ENCODE results near the gene CLK3.
A peak's percentile ranks its signal among the peaks of the same experiment; 100 is the strongest.
"Not testable (repeated sequence)": the region's sequence is repeated elsewhere in the genome, so short reads cannot be mapped to it uniquely, and the experiment has no call there.

Gene CLK3

DNA sequence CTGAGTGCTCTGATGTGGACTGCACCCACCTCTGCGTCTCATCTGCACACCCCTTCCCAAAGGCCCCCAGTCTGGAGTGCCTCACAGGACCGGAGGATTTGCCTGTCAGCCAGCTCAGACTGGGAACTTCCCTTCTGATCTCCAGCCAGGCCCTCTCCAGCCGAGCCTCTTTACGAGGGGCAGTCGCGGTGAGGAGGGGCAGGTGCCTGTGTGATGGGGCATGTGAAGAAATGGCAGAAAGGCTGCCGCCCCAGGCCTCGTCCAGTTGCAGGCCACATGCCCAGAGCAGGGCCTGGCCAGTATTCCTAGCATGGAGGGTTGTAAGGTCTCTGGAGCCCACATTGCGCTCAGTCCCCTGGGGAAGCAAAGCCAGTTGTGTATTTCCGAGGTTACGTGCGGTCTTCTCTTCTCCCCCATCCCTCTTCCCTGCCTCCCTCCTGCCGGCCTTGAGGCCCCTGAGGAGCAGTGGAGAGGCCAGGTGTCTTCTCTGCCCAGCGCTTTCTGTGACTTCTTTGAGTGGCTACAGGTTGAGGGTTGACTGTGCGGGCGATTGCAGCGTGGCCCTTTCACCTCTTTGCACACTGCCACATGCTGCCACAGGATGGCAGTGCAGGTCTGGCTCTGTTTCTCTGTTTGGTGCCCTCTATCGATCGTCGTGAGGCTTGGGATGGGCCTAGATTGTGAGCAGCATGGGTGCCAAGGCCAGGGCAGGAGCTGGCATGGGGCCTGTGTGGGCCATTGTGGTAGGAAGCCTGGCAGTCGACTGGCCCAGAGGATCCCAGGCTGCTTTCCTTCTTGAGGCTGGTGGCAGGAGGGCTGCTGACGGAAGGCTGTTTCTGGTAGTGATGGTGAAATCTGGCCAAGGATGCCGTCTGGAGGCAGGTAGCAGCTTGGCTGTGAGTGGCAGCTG is 5.3 kb downstream of the CLK3 start:
- DNase-seq (ENCODE audit: low read depth in 4 of 4, low spot score in 1 of 4) = peak; percentile 45 to 64 (median 58)

DNA sequence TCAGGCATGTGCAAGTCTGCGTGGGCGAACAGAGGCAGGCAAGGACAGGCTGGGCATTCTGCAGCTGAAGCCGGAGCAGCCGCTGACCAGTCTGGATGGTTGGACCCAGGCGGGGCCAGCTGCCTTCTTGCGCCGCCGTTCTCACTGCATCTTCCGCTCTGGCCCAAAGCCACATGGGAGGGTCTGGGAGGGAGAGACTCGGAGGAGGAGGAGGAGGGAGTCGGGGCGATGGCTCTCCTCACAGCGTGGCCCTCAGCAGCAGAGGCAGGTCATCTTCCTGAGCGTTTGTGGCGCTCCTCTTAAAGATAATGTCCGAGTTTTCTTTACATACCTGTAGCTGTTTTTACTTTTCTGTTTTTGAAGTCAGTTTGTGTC is 5.9 kb downstream of the CLK3 start:
- no peak for DNase-seq (ENCODE audit: low read depth in 4 of 4, low spot score in 1 of 4)

GRCh38 chr15:74621936-74622335 is 6.3 kb downstream of the CLK3 start:
- DNase-seq (ENCODE audit: low read depth in 4 of 4, low spot score in 1 of 4) = no peak

GRCh38 chr15:74622758-74623157 is 7.1 kb downstream of the CLK3 start:
- DNase-seq (ENCODE audit: low read depth in 4 of 4, low spot score in 1 of 4) = no peak

GRCh38 chr15:74624020-74624602 is 8.5 kb downstream of the CLK3 start:
- no peak for DNase-seq (ENCODE audit: low read depth in 4 of 4, low spot score in 1 of 4)

DNA sequence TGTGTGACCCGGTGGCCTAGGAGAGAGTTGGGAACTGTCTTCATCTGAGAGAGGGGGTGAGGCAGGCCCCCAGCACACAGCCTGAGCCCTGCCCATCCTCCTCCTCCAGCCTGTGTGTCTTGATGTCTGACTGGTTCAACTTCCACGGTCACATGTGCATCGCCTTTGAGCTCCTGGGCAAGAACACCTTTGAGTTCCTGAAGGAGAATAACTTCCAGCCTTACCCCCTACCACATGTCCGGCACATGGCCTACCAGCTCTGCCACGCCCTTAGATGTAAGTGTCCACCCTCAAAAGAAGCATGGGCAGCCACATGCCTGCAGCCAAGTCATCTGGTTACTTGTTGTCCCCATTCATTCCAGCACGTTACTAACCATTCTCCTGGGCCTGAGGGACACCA is 10.1 kb downstream of the CLK3 start:
- DNase-seq (ENCODE audit: low read depth in 4 of 4, low spot score in 1 of 4) = no peak

GRCh38 chr15:74626336-74626735 is 10.7 kb downstream of the CLK3 start:
- DNase-seq (ENCODE audit: low read depth in 4 of 4, low spot score in 1 of 4) = no peak

- DNase-seq (ENCODE audit: low read depth in 4 of 4, low spot score in 1 of 4) = no peak
These were observed 11.4 kb downstream of the CLK3 start for GRCh38 chr15:74626752-74627692.

DNA sequence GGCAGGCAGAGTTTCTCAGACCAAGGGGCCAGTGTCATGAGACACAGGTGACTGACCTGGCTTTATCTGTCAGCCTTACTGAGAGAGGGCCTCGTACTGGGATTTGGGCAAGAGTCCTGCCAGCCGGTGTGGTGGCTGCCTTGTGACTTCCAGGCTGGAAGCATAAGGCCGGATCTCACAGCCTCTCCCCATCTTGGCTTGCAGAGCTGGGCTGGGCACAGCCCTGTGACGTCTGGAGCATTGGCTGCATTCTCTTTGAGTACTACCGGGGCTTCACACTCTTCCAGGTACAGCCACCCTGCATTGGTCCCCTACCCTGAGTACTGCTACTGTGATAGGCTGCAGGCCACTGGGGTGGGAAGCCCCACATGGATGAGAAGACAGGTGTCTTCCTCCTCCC is 12.1 kb downstream of the CLK3 start:
- no peak for DNase-seq (ENCODE audit: low read depth in 4 of 4, low spot score in 1 of 4)

DNA sequence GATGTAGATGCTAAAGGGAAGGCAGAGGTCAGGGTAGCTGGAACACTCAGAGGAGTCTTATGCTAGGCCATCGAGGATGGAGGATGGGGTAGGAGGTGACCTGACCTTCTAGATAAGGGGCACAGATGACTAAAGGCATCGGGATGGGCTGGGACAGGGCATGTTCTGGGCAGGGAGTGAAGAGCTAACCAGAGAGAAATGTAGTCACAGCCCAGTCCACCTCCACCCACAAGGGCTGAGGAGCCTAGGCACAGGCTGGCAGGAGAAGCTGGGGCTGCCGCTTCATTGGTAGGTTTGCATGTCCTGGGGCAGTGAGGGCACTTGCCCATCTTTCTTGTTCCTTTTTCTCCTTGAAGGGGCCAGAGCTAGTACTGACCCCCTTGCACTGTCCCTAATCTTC is 12.6 kb downstream of the CLK3 start:
- DNase-seq (ENCODE audit: low read depth in 4 of 4, low spot score in 1 of 4) = no peak

DNA sequence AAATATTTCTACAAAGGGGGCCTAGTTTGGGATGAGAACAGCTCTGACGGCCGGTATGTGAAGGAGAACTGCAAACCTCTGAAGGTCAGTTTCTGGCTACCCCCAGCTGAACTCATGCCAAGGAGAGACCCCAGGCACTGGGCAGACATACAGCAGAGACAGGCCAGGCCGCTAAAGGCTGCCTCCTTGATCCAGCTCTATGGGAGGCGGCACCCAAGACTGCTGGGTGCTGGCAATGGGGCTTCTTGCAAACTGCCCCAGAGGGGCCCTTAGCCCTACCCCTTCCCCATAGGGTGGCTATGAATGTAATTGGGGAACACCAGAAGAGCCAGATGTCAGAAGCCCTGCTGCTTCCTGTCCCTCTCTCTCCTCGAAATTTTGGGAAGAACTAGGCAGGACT is 13.3 kb downstream of the CLK3 start:
- DNase-seq (ENCODE audit: low read depth in 4 of 4, low spot score in 1 of 4) = no peak

DNA sequence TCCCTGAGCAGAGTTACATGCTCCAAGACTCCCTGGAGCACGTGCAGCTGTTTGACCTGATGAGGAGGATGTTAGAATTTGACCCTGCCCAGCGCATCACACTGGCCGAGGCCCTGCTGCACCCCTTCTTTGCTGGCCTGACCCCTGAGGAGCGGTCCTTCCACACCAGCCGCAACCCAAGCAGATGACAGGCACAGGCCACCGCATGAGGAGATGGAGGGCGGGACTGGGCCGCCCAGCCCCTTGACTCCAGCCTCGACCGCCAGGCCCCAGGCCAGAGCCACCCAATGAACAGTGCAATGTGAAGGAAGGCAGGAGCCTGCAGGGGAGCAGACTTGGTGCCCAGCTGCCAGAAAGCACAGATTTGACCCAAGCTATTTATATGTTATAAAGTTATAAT is 14.1 kb downstream of the CLK3 start:
- not testable (repeated sequence) for DNase-seq (ENCODE audit: low read depth in 4 of 4, low spot score in 1 of 4)

DNA sequence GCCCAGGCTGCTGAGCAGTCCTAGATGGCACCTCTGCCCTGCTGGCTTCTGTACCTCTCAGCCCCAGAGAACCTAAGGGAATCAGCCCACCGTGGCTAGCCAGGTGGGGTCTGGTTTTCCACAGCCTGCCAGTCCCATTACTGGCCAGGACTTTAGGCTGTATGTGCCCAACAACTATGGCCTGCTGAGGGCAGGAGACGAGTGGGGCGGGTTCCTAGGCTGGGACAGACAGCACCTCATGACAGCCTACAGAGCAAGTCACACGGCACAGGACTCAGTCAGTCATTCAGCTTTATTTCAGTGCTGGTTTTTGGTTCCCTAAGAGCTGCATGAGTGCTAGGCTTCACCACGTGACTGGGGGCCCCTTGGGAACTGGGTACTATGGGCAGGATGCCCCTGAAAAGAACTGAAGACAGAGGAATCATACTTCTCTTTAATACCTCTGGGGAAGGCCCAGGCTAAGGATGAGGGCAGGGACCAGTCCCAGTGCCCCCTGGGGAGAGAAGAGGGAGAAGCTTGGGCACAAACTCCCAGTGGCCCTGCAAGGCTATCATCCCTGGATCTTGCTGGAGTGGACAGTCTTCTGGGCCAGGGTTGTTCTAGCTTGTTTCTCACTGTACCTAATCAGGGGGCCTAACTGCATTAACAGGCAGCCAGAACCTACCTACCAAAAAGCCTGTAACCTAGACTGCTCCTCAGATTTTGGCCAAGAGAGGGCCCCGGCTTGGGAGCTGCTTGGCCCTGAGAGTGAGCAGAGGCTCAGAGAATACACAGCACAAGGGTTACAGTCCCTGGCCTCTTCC is 14.8 kb downstream of the CLK3 start:
- no peak for DNase-seq (ENCODE audit: low read depth in 4 of 4, low spot score in 1 of 4)

- DNase-seq (ENCODE audit: low read depth in 4 of 4, low spot score in 1 of 4) = no peak
These were observed 15.4 kb downstream of the CLK3 start for GRCh38 chr15:74631087-74631385.

GRCh38 chr15:74631408-74631807 is 15.8 kb downstream of the CLK3 start:
- no peak for DNase-seq (ENCODE audit: low read depth in 4 of 4, low spot score in 1 of 4)

DNA sequence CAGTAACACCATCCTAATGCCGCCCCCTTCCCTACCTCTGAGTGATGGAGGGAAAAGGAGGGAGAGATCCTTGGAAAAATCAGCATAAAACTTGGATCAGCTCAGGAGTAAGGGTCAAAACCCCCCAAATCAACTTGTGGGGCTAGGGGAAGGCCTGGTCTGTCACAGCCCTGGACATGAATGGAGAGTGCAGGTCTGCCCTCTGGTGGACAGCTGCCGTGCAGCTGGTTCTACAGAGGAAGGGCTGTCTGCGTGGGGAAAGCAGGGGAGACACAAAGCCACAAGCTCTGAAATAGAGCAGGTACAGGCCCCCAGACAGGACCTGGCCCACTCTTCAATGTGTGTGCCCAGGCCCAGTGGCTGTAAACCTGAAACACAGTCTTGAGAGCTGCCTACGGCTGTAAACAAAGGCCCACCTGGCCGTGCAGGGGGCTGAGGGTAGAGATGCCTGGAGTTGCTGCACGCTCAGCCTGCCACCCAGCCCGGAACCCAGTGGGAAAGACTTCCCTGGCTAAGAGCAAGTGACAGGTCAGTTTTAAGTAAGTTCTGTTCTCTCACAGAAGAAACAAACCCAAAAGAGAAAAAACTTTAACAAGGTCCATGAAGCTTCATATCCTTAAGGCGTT is 16.4 kb downstream of the CLK3 start:
- peak in 3 of 4 experiments; percentile 22 to 52 (median 22) for DNase-seq (ENCODE audit: low read depth in 4 of 4, low spot score in 1 of 4)

DNA sequence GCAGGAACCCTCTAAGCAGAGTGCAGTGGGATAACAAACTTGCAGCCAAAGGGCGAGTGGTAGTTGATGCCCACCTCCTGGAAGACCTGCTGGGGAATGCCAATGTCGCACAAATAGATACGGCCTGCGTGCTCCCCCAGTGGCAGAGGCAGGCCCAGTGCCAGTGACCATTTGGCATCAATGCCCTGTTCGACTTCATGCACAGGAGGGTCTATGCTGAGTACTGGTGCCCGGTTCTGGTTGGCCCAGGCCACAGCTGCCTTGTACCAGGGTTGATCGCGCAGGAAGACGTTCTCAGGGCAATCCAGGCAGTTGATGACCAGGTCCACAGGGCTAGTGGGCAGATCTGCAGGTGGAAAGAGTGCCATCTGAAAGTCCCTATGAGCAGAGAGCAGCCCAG is 17.0 kb downstream of the CLK3 start:
- no peak for DNase-seq (ENCODE audit: low read depth in 4 of 4, low spot score in 1 of 4)

DNA sequence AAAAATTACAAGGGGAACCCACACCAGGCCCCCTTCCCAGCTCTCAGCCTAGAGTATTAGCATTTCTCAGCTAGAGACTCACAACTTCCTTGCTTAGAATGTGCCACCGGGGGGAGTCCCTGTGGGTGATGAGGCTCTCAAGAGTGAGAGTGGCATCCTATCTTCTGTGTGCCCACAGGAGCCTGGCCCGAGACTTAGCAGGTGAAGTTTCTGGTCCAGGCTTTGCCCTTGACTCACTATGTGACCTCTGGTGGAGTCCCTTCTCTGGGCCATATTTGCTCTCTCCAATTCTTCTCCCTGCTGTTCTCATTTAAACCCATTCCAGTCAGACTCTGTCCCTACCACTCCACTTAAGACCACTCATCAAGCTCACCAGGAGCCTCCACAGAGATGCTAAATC is 18.1 kb downstream of the CLK3 start:
- DNase-seq (ENCODE audit: low read depth in 4 of 4, low spot score in 1 of 4) = no peak

DNA sequence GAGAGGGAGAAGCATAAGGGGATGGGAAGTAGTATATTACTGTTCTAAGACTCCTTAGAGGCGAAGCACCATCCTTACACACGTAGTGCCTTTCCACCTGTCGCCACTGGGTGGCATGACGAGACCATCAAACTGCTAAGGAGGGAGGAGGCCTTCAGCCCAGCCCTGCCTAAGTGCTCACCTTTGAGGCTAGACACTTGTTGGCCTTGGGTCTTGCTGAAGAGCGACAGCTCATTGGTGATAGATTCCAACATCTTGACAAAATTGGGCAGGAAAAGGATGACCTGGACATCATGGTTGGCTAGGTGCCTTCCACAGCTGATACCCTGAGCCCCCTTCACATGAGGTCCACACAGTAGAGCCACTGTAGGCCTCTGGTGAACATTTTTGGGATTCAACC is 19.6 kb downstream of the CLK3 start:
- peak; percentile 38 to 56 (median 54) for DNase-seq (ENCODE audit: low read depth in 4 of 4, low spot score in 1 of 4)

DNA sequence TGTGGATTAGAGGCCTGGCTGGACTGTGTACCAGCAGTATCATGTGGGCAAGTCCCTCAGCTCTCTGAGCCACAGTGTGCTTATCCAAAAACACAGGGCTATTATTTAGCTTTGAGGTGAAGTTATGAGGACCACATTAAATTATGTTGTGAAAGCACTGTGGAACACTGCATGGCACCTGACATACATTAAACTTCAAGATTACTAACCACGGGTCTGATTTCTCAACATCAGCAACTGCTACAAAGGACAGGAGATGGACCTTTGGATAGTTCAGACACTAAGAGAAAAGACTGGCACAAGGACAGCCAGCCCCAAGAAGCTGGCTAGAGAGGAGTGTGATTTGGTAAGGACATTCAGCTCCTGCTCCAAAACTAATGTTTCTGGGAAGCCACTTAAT is 21.3 kb downstream of the CLK3 start:
- DNase-seq (ENCODE audit: low read depth in 4 of 4, low spot score in 1 of 4) = no peak

GRCh38 chr15:74641151-74641550 is 25.5 kb downstream of the CLK3 start:
- no peak for DNase-seq (ENCODE audit: low read depth in 4 of 4, low spot score in 1 of 4)

All from stimulated activated CD4-positive, alpha-beta T cell treated with anti-CD3 and anti-CD28 coated beads, Interleukin-1b, Interleukin-23, amount 100 ng/mL, for 24 hours (primary cell).